Skin epidermis (tissue), 12 donors: Measurements from ENCODE around the gene LGR4.
A peak's percentile ranks its signal among the peaks of the same experiment; 100 is the strongest.

ENCODE experiments used
- H3K27ac ChIP-seq, 21 experiments: fragments of 200-600 bp; sonication (generic) in 11 of 21; one replicate each; pipeline ENCODE4 v1.5.0; 2020; ENCODE audit warnings: mild to moderate bottlenecking in 3 of 21, inconsistent platforms in 2 of 21, moderate library complexity in 2 of 21
- H3K4me3 ChIP-seq, 7 experiments: fragments of 200-600 bp; sonication (generic) in 2 of 7; one replicate each; pipeline ENCODE4 v1.5.0; 2020; ENCODE audit warnings: inconsistent platforms in 2 of 7, mild to moderate bottlenecking in 2 of 7, moderate library complexity in 1 of 7

The LGR4 gene

DNA sequence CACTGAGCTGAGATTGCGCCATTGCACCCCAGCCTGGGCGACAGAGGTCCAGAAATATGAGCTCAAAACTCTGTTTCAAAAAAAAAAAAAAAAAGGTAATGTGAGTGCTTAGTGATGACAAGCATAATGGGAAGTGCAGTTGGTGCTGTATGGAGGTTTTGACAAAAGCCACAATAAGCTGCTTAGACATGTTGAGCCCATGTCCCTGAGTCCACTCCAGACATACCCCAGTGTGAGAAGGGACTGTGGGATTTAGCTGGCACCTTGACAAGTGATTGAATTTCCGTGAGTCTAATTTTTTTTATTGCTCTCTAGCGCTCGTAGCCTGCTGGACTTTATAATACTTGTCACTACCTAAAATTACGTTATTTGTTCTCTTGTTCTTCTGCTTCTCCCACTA is 15.1 kb upstream of the LGR4 start:
- H3K4me3 ChIP-seq: no peak overlapping the region
- no peak overlapping the region for H3K27ac ChIP-seq

DNA sequence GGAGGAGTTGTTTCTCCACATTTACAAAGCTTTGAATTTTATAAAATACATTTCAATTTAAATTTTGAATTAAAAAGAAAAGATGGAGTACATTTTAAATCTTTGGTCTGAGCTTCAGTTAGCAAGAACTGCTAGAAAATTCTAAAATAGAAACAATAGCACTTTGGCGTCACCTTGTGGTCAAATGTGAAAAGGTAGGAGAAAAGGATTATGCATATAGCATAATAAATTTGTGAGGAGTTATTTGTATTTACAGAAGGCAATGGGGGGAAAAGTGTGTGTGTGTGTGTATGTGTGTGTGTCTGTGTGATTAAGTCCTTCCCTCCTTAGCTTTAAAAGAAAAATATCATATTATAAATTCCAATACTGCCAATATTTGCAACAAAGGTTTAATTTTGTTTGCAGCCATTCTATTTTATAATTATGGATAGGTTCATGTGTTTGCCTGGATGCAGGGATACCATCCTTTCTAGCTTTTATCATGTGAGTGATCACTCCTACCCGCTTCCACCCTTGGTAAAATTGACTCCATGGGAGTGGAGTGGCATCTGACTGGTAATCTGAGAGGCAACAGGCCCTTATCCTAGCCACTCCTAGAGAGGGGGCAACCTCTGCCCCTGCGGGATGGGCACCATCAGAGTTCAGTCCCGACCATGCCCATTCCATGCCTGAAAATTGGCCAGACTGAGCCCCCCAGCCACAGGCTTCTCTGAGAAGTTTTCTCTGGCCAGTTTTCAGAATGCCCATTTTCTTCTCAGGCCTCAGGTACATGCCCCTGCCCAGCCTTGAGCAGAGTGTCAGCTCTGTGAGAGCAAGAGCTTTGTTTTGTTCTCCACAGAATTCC is 13.6 kb upstream of the LGR4 start:
- no peak overlapping the region for H3K4me3 ChIP-seq
- H3K27ac ChIP-seq: no peak overlapping the region

- H3K27ac ChIP-seq: no peak overlapping the region
Measured at GRCh38 chr11:27482793-27483192, 10.2 kb upstream of the LGR4 start.

DNA sequence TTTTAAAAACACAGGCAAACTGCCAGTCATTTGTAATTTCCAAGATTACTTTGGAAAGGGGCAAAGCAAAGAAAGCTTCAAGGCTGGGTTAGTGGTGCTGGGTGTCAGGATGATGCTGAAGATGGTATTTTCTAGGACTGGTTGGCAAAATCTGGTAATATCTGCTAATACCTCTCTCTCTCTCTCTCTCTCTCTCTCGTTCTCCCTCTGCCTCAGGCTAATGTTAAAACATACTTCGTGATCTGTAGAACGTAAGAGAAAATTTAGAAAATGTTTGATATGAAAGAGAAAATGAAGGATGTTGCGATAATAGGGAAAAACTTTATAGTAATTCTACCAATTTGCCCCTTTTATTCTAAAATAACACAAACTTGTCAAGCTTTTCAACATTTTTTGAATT is 9.4 kb upstream of the LGR4 start:
- no peak overlapping the region for H3K27ac ChIP-seq
- H3K4me3 ChIP-seq: no peak overlapping the region

More at GRCh38 chr11:27482793-27483192, 10.2 kb upstream of the LGR4 start:
- H3K4me3 ChIP-seq: no peak overlapping the region

- Histone ChIP-seq H3K27ac (no peak overlapping the region), H3K4me3 (no peak overlapping the region)
Measured at GRCh38 chr11:27477831-27478230, 5.2 kb upstream of the LGR4 start.

- Histone ChIP-seq H3K27ac (no peak overlapping the region), H3K4me3 (no peak overlapping the region)
Measured at GRCh38 chr11:27477243-27477642, 4.7 kb upstream of the LGR4 start.

GRCh38 chr11:27475622-27476021 is 3.0 kb upstream of the LGR4 start:
- Histone ChIP-seq H3K4me3 (no peak overlapping the region), H3K27ac (no peak overlapping the region)

GRCh38 chr11:27473017-27473406 is 422 bp upstream of the LGR4 start:
- Histone ChIP-seq H3K27ac (peak overlapping the region in 5 of 21 experiments; percentile 11 to 92 (median 27)), H3K4me3 (peak overlapping the region in 6 of 7 experiments; percentile 65 to 91 (median 80))

GRCh38 chr11:27471589-27472397 is 797 bp downstream of the LGR4 start:
- Histone ChIP-seq H3K4me3 (peak overlapping the region; percentile 65 to 91 (median 80)), H3K27ac (peak overlapping the region; percentile 54 to 92 (median 84))

DNA sequence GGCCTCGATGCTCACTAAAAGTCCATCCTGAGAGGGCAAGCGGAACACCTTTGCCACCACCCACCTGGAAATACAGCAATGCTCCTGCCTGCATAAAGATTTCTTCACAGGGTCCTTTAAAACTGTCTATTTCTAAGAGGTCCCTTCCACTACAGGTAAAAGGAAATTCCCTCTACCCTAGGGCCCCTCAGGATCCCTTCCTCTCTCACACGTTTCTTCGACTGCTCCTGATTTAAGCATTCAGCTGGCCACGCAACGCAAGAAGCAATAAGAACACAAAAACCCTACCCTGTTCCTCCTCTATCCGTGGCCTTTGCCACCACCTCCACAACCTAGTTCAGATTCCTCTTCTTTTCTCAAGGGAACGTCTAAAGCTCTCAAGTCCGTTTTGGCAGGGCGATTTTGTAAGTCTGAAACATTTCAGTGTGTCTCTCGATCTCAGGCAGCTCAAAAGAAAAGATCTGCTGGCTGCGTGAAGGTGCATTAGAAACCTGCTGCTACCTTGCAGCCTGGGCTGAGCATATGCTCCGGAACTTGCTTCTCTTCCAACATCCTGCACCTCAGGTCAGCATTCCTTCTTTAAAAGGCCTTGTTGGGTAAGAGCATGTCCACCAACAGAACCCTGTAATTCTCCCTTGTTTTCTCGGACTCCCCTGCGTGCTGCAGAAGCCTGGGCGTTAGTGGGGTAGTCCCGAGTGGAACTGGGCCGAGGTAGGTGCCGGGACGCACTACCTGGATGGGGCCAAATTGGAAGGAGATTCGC is 1.6 kb downstream of the LGR4 start:
- H3K27ac ChIP-seq: peak overlapping the region in 20 of 21 experiments; percentile 60 to 92 (median 84)
- H3K4me3 ChIP-seq: peak overlapping the region; percentile 65 to 91 (median 80)

DNA sequence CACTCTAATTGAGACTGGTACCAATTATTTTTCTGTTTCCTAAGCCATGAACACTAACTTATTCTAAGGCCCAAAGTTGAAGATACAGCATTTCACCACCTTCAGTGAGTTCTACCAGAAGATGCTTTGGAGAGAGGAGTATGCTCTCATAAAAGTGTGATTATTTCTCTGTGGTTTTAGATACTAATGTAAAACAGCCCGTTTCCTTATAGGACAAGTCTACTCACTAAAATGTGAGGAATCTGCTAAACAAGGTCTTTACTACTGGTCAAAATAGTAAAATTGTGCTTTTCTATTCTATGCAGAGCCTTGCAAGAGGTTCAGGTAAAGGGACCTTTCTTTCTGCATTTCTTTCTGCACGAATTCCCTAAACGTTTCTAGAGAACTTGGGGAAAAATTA is 2.4 kb downstream of the LGR4 start:
- H3K4me3 ChIP-seq: peak overlapping the region; percentile 65 to 91 (median 80)

DNA sequence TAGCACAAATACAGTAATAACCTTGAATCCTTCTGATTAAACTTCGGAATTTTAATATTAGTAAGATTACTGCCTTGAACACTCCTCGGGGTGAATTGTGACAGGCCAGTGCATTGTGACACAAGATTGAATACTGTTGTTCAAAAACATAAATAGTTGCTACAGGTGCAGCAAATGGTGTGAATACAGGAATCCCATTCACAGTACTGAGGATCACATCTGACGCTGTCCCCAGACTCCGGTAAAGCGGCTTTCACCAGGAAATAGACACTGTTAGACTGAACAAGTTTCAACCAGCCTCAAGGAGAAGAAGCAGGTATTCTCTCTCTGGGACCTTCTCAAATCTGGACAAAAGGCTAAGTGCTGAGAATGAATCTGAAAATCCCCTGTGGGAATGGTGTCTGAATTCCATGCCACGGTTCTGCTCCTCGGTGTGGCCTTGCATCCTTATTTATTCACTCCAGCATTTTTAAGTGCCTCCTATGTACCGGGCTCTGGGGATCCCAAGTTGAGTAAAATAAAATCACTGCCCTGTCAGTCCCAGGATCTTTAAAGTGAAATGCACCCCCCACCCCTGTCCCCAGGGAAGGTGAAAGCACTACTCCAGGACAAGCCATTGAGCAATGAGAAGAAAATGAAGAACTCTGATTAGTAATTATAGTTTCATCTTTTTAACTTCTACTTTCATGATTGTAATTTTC is 3.4 kb downstream of the LGR4 start:
- Histone ChIP-seq H3K4me3 (peak overlapping the region in 6 of 7 experiments; percentile 0 to 91 (median 80)), H3K27ac (peak overlapping the region in 18 of 21 experiments; percentile 6 to 92 (median 53))

More for the DNA sequence above, 2.4 kb downstream of the LGR4 start:
- H3K27ac ChIP-seq: peak overlapping the region in 12 of 21 experiments; percentile 26 to 92 (median 48)

GRCh38 chr11:27468209-27468994 is 4.2 kb downstream of the LGR4 start:
- Histone ChIP-seq H3K4me3 (peak overlapping the region in 4 of 7 experiments; percentile 12 to 91 (median 80)), H3K27ac (peak overlapping the region in 15 of 21 experiments; percentile 16 to 92 (median 55))

- Histone ChIP-seq H3K27ac (peak overlapping the region in 9 of 21 experiments; percentile 5 to 69 (median 47)), H3K4me3 (no peak overlapping the region)
Measured at GRCh38 chr11:27467181-27467913, 5.2 kb downstream of the LGR4 start.

DNA sequence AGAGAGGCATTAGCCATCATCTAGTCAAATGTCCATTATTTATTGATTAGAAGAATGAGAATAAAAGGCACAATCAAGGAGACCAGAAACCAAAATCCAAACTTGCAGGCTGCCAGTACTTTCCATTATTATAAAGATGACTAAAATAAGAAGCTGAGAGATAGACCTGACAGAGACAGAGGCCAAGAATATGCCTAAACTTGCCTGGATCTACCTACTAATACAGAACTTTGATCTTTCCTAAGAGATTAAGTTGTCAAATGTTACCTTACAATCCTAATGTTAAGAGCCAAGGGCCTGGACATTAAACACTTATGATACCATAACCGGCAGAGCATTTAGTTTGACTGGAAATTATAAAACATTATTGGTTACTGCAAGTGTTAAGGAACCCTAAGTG is 6.2 kb downstream of the LGR4 start:
- H3K4me3 ChIP-seq: no peak overlapping the region
- peak overlapping the region in 7 of 21 experiments; percentile 1 to 69 (median 36) for H3K27ac ChIP-seq

- H3K4me3 ChIP-seq: peak overlapping the region in 1 of 7 experiments; percentile 5
Measured at GRCh38 chr11:27465629-27466028, 7.0 kb downstream of the LGR4 start.

GRCh38 chr11:27464909-27465308 is 7.7 kb downstream of the LGR4 start:
- no peak overlapping the region for H3K4me3 ChIP-seq
- H3K27ac ChIP-seq: peak overlapping the region in 14 of 21 experiments; percentile 1 to 74 (median 46)

More at GRCh38 chr11:27465629-27466028, 7.0 kb downstream of the LGR4 start:
- H3K27ac ChIP-seq: peak overlapping the region in 14 of 21 experiments; percentile 1 to 74 (median 37)
